NCI-H1930 (cell line): Measurements from ENCODE around the gene ADAT3.
"Not testable (repeated sequence)": the region's sequence is repeated elsewhere in the genome, so short reads cannot be mapped to it uniquely, and the experiment has no call there.

Experiments used
- DNase-seq, 2 experiments: peaks; one replicate each; lab custom pipeline; 2025; lab: John Stamatoyannopoulos, UW

Gene ADAT3

GRCh38 chr19:1866693-1867348, 38.4 kb upstream of the ADAT3 start:
- DNase-seq = no peak

- DNase-seq = no peak
Measured at GRCh38 chr19:1867349-1867724, 37.9 kb upstream of the ADAT3 start.

DNA sequence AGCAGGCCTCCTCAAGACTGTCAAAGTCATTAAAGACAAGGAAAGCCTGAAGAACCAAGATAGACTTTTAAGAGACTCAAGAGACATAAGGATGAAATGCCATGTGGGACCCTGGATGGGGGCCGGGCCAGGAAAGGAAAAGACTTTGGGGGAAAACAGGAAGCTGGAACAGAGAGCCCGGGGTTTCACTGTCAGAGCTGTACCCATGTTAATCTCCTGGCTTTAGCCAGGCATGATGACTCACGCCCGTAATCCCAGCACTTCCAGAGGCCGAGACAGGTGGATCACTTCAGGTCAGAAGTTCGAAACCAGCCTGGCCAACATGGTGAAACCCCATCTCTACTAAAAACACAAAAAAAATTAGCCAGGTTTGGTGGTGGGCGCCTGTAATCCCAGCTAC, 36.2 kb upstream of the ADAT3 start:
- DNase-seq = no peak

DNA sequence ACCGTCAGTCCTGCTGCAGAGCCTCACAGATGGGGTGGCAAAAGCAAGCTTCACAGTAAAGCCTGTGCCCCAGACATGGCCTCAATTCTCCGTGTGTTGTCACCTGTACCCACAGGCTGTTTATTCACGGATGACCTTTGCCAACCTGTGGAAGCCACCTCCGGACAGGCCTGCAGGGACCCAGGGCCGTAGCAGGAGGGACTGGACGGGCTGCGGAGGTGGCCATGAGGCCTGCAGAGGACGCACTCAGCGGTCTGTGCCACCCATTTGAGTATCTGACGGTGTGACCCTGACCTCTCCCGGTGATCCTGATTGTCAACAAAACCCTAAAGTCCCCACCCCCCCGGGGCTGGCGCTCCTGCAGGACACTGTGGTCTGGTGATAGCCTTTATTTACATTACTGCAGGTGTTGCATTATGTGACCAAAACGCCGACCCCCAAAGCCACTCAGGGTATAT, 34.0 kb upstream of the ADAT3 start:
- no peak for DNase-seq

DNA sequence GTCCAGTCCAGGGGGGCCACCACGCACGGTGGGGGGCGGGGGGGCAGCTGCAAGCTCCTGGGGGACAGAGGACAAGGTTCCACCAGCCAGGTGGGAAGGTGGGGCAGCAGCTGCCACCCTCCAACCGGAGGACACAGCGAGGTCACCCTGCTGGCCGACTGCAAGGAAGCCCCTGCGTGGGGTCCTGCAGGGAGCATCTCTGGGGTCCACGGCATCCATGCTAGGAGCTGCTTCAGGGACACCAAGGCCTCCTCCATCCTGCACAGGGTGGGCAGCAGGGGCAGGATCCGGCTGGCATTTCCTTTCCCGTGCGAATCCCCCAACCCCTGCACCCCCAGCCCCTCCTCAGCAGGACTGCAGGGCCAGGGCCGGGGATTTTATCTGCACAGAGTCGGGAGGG, 33.6 kb upstream of the ADAT3 start:
- no peak for DNase-seq

GRCh38 chr19:1872807-1873523, 32.2 kb upstream of the ADAT3 start:
- DNase-seq = no peak

GRCh38 chr19:1873524-1874473, 31.4 kb upstream of the ADAT3 start:
- DNase-seq = no peak

DNA sequence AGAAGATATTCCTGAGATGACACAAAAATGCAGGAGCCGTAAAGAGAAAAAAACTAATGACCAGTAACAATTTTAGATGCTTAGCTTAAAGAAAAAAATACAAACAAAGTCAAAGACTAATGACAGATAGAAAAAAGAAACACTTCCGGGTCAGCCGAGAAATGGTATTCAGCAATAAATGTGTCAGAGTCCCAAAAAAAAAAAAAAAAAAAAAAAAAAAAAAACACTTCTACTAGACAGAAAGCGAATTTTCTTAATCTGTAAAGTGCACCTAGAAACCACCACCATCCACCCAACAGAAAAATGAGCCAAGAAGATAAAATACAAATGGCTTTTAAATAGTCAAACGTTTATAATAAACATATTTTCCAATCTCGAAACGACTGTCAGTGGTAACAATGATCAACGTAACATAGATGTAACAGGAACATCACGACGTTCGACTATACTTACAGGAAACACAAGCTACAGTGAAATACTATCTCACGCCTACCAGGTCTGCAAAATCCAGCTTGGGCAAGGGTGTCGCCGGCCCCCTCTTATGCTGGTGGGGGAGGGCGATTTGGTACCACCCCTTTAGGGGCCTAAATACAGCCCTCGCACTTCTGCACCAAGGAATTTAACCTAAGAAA, 30.5 kb upstream of the ADAT3 start:
- no peak for DNase-seq

DNA sequence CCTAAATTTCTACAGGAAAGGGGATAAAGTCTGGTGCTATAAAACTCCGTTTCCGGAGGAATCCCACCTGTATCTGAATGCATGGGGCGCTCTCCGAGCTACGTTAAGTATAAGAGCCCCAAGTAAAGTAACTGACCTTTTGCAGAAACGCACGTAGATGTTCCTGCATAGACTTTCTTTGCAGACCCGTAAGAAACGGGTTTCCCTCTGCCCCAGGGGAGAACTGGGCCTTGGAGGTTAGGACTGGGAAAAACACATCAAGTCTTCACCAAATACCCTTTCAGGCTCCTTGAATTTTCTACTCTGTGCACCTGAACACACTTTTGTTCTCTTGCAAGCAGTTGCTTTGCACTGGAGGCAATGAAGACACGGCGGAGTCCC, 29.9 kb upstream of the ADAT3 start:
- not testable (repeated sequence) for DNase-seq

- DNase-seq = peak; percentile 77 to 81
Measured at GRCh38 chr19:1875646-1876495, 29.3 kb upstream of the ADAT3 start.

DNA sequence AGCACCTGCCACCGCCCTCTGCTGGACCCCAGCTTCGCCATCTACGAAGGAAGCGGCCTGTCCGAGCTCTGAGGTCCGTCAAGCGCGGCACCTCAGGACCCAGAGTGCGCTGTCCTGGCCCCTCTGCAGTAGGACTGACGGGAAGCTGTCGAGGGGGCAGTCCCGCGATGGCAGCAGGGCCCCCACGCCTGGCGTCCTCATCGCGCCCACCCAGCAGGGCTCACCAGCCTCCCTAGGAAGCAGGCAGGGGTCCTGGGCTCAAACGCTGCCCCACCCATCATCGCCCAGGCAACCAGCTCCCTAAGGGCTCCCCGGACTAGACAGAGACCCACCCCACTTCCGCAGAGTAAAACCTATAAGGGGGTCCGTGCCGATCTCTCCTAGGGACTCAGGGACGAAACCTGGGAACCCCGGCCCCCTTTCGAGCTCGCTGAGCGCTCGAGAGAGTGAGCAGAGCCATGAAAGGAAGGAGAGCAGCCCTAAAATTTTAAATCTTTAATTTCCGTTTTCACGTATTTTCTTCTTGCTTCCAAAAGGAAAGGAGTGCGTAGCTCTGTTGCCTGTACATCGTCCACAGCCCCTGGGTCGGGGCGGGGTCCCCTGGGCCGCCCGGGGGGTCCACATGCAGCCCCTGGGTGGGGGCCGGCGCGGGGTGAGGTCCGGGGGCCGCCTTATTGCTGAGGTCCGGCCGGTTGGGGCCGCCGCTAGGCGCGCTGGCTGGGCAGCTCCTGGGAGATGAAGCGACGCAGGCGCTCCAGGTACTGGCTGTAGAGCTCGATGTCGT, 28.5 kb upstream of the ADAT3 start:
- DNase-seq = peak in 1 of 2 experiments; percentile 61

DNA sequence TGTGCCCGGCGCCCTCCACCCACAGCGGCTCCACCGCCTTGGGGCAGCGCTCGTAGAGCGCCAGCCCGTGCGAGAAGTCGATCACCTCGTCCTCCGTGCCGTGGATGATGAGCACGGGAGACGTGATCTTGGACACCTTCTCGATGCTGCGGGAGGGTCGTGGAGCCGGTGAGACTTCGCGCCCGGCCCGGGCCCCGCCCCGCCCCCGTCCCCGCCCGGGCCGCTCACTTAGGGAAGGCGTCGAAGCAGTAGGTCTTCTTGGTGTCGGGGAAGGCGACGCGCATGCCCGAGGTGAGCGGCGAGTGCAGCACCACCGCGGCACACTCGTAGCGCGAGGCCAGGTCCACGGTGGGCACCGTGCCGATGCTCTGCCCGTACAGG, 27.9 kb upstream of the ADAT3 start:
- DNase-seq = not testable (repeated sequence)

DNA sequence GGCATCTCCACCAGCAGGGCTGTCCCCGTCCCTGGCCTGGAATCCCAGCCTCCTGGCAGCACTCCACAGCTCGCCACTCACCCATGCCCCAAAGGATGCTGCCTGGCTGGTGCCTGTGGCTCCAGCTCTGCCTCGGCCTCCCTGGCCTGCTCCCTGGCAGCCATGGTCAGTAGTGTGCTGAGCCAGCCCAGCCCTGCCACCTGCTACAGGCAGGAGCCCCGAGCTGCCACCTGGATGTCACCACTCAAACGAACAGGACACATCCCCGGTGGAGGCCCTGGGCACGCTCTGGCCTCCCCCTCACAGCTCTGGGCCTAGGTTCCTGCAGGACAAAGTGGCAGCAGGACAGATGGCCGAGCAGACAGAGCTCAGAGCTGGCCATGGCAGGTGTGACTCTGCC, 26.6 kb upstream of the ADAT3 start:
- not testable (repeated sequence) for DNase-seq

DNA sequence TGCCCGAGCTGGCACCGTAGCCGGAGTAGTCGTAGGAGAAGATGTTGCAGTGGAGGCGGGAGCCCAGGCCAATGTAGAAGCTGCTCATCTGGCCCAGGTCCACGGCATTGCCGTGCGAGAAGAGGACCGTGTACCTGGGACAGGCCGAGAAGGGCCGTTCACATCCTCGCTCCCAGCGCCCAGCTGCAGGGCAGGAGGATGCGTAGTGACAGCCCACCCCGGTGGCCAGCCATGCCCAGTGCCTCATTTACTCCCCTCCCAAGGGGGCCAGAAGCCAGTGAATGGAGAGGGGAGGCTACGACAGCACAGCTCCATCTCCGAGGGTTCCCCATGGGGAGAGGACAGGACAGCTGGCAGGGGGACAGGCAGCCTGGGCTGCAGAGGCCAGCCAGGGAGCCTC, 25.2 kb upstream of the ADAT3 start:
- not testable (repeated sequence) for DNase-seq

- no peak for DNase-seq
Measured at GRCh38 chr19:1880611-1881392, 24.4 kb upstream of the ADAT3 start.

GRCh38 chr19:1881393-1882088, 23.7 kb upstream of the ADAT3 start:
- DNase-seq = not testable (repeated sequence)

DNA sequence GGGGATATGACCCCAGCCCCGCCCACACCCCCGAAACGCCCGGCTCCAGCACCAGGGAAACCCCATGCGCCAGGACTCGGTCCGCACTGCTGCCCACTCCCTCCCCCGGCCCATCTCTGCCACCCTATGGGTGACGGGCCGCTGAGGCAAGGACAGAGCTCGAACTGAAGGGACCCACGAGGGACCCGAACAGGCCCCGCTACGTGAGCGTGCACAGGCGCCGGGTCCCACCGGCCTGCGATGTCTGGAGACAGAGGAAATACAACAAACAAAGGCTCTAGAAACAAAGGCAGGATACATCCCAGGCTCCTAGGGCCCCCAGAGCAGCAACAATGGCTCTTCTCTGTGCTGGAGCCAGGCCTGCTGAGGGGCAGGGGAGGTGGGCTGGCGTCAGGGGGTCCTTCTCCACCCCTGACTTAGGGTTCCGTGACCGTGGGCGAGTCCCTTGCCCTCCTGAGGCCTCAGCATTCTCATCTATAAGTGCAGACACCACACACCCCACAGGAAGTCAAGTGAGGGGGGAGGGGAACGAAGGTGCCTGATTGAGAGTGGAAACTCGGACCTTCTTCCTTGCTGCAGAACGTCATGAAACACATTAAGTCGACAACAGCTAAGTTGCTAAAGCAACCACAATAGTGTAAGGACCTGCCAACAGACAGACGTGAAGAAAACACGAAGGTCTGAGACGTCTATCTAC, 23.0 kb upstream of the ADAT3 start:
- DNase-seq = no peak
